T-helper 2 cell (primary cell): ENCODE data around the gene CDC25B.

Experiments
- DNase-seq, 5 experiments: peaks; one replicate each; pipeline versions ENCODE4 v3.0.0 to v3.0.0-alpha.2; 2012 to 2022
- total RNA-seq, 2 donors: gene quantifications; one replicate each; lab custom pipeline; 2026; lab: John Stamatoyannopoulos, UW

Gene CDC25B
- total RNA-seq: 115 to 213 reads per million in 2 donors

DNA sequence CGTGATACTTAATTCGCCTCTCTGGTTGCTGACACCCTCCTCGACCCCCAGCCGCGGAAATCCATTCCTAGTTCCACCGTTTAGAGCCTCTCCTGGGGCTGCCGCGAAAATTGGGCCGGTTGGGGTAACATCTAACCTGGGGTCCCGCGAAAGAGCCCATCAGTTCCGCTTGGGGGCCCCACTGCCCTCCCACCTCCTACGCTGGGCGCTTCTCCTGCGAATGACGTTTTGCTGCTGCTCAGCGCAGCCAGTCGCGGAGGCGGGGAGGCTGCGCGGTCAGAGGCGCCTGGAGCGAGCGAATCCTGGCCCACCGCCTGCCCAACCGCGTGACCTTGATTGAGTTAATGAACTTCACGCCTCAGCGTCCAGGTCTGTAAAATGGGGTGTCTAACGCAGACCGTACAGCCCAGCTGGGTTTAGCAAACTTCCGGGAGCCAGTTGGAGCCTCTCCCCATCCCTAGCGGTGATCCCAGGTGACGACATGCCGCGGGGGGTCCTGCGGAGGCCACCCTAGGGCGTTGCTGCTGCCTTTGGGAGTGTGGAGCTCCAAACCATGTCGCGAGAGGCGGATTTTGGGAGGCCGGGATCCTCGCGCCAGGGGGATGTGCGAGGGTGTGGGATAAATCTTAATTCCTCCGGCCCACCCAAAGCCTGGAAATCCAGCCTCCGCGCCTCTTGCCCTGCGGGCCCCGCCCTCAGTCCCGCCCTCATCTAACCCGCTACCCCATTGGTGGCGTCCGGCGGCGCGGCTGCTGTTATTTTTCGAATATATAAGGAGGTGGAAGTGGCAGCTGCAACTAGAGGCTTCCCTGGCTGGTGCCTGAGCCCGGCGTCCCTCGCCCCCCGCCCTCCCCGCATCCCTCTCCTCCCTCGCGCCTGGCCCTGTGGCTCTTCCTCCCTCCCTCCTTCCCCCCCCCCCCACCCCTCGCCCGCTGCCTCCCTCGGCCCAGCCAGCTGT, at the start of gene CDC25B:
TSS of gene CDC25B (plus strand) at position 800 of the 958 bp plus-strand sequence. CDS start 222 bp downstream, outside the sequence.
- peak; percentile 78 to 94 (median 85) for DNase-seq

- DNase-seq: no peak
Measured at GRCh38 chr20:3747471-3747870, 48.6 kb upstream of the CDC25B start.

DNA sequence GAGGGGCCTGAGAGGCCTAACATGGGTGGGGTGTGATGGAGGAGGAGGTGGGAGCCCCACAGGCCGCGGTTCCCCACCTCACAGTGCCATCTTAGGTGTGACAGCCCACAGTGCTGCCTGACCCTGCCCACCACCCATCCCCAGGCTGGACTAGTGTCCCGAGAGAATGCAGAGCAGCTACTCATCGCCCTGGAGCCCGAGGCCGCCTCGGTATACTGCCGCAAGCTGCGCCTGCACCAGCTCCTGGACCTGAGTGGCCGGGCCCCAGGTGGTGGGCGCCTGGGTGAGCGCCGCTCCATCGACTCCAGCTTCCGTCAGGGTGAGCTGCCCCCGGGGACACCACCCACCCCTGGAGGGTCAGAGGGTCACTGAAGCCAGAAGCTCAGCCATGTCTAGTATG, 48.0 kb upstream of the CDC25B start:
- DNase-seq: no peak

DNA sequence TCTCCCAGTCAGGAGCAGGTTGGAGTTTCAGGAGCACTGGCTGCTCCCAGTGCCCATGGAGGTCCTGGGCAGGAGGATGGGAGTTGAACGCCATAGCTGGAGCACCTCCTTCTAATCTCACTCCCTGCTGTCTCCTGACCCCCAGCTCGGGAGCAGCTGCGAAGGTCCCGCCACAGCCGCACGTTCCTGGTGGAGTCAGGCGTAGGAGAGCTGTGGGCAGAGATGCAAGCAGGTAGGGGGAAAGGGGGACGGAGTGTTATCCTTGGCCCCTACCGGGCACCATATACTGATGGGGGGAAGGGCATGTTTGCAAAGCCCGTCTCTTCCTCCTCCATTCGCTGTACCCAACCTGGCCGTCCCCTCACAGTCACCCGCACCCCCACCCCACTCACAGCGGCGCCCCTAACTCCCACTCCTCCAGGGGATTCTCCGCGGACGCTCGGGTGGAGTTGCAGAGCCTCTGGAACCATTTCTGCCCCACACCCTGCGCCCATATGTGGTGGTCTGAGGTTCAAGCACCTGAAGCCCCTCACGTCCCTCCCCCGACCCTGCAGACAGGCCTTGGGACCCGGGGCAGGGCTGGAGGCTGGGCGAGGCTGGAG, 46.9 kb upstream of the CDC25B start:
- no peak for DNase-seq

- DNase-seq: peak in 2 of 5 experiments; percentile 20 to 43
Measured at GRCh38 chr20:3749689-3750531, 46.2 kb upstream of the CDC25B start.

DNA sequence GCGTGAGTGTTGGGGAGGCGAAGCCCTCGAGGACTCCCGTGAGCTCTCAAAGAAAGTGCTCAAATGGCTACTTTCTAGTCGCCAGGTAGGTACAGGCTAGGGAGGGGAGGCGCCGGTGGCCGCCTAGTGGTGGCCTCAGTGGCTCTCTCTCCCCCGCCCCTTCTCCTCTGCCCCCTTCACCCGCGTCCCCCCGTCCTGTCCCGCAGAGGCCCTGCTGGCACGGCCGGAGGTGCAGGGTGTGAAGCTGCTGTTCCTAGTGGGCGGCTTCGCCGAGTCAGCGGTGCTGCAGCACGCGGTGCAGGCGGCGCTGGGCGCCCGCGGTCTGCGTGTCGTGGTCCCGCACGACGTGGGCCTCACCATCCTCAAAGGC, 44.8 kb upstream of the CDC25B start:
- DNase-seq: no peak

- DNase-seq: peak; percentile 23 to 73 (median 48)
Measured at GRCh38 chr20:3751675-3752385, 44.3 kb upstream of the CDC25B start.

DNA sequence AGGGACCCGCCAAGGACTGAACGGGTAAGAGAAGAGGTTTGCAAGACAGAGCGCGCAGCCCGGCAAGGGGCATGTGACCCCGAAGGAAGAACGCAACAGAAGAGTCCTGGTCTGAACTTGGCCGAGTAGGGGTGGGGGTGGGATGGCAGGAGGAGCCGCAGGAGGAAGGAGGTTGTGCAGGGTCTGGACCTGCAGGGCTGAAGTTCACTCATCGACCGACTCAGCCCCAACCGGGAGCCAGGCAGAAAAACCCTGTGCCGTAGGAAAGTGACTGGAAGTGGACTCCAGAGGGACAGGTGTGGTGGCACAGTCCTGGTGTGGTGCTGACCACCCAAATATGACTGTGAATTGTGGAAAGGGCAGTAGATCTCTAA, 43.7 kb upstream of the CDC25B start:
- DNase-seq: no peak

- DNase-seq: peak in 3 of 5 experiments; percentile 39 to 76 (median 44)
Measured at GRCh38 chr20:3753098-3753497, 43.0 kb upstream of the CDC25B start.

- DNase-seq: no peak
Measured at GRCh38 chr20:3753501-3754275, 42.4 kb upstream of the CDC25B start.

- no peak for DNase-seq
Measured at GRCh38 chr20:3754276-3754630, 41.9 kb upstream of the CDC25B start.

DNA sequence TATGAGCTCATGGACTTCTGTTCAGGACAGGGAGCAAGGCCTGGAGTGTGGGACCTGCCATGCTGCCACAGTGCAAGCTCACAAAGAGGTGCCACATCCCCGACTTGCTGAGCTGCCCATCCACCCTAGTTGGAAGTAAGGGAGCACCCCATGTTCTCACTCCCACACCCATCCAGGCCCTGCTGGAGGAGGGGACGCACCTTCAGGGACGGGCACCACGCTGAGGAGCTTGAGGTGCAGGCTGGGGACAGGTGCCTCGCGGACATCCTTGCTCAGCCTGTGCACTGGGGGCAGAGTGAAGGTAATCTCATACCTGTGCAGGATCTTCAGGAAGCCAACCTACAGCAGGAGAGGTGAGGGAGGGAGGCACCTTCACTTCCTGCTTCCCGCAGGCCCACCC, 40.8 kb upstream of the CDC25B start:
- no peak for DNase-seq

GRCh38 chr20:3755814-3756480, 40.2 kb upstream of the CDC25B start:
- DNase-seq: no peak

GRCh38 chr20:3757268-3757667, 38.8 kb upstream of the CDC25B start:
- DNase-seq: no peak

DNA sequence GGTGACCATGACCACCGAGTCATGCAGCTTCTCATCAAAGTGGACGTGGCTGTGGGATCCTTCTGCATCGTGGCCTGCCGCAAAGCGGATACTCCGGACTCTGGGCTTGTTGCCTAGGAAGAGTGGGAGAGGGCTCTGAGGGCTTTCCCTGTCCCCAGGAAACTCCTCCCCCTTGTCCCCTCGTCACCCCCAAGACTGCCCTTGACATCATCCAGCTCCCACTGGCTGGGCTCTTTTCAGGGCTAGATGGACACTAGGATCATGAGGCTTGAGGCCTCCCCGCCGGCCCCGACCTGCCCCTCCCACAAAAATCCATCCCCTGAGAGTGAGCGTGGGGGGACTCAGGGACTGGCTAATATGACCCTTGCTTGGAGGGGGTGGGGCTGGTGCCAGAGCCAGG, 37.5 kb upstream of the CDC25B start:
- no peak for DNase-seq

DNA sequence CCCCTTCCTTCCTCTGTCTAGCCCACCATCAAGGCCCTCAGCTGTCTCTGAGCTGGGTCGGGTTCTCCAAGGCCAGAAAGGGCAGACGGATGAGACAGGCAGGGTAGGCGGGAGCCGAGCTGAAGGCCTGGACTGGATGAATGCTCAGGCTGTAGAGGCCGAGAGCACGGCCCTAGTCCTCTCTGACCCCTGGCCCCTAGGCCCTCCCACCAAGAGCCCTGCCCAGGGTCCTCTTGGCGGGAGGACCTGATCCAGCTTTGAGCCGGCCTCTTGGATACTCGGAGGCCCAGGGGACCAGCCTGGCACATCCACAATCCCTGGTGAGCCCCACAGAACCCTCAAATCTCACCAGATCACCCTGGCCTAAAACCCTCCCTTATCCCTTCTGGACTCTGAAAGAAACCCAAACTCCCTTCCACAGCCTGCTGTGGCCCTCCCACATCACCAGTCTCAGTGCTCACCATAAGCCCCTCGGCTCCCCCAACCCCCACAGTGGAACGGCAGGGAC, 36.7 kb upstream of the CDC25B start:
- DNase-seq: no peak

- DNase-seq: no peak
Measured at GRCh38 chr20:3759884-3760283, 36.2 kb upstream of the CDC25B start.

GRCh38 chr20:3760655-3761348, 35.3 kb upstream of the CDC25B start:
- no peak for DNase-seq

DNA sequence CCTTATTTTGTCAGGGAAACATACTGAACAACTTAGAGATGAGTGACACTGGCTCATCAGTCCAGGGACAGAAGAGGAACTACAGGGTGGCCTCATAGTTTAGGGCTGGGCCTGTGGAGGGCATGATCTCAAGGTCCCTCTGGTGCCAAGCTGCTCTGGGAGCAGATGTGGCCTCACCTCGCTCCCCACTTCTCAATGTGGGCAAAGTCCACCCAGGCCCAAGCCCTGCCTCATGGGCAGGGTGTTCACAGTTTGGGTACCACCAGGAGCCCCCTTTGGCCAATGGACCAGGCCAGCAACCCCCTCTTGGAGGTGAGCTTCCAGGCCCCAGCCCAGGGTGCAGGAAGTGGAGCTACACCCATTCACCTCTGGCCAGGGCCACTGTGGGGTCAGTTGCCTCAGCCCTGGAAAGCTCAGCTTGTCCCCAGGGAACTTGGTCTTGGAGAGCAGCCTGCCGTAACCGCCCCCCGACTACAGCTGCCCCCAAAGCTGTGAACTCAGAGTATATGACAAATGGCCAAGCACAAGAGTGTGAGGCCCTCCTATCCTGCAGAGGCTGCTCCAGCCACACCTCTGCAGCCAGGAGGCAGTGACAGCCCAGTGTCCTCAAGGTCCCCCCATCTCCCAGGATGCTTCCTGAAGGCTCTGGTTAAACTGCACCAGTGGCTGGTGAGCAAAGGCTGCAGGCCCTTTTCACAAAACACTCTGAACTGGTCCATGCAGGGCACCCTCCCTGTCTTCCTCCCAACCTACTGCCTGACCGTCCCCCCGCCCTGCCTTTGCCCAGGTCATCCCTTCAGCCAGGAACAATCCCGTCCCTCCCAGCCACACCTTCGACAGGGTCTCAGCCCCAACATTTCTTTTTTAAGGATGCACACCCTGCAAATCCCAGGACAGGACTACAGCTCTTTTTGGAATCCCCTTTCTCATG, 32.2 kb upstream of the CDC25B start:
- no peak for DNase-seq
